GM12892 (cell line): ENCODE data around the gene PDE6B.

Experiments
- POLR2A ChIP-seq: IDR thresholded peaks from 2 replicates; pipeline ENCODE4 v1.6.1; 2011; ENCODE audit warnings: low read depth, low read length, control low read depth
- POLR2AphosphoS5 ChIP-seq: IDR thresholded peaks from 2 replicates; pipeline ENCODE4 v1.6.1; 2011; ENCODE audit warnings: low read depth, low read length, control low read depth
- TAF1 ChIP-seq: IDR thresholded peaks from 2 replicates; pipeline ENCODE4 v1.6.1; 2011; ENCODE audit warnings: low read depth, mild to moderate bottlenecking, control low read depth, low read length, borderline replicate concordance

DNA sequence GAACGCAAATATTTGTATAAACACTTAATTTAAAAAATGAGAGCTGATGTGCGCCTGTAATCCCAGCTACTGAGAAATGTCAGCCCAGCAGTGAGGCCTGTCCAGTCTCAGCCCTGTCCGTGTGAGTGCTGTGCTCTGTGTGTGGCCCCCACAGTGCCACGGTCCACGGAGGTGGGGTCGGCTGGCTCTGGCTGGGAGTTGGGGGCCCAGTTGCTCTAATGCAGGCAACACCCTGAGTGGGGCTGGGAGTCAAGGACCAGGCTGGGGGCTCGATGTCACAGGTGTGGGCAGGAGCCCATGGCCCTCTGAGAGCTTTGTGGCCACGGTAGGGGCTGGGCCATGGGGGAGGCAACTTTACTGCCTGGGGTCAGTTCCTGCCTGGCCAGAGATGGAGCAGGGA, 93.1 kb downstream of the PDE6B start:
- TF ChIP-seq POLR2A: no peak
- no peak for TF ChIP-seq POLR2AphosphoS5
- TF ChIP-seq TAF1: no peak
